GM21619 (cell line): Measurements from ENCODE around the gene BMP7.
"Not testable (repeated sequence)": the region's sequence is repeated elsewhere in the genome, so short reads cannot be mapped to it uniquely, and the experiment has no call there.

Experiments used
- ATAC-seq: cut with Tn5 transposase; IDR thresholded peaks from one replicate; pipeline ENCODE4 v1.9.1; 2021; ENCODE audit not compliant: unreplicated experiment

Gene BMP7

GRCh38 chr20:57251344-57251743 lies 15.1 kb downstream of the BMP7 start:
- no peak for ATAC-seq

GRCh38 chr20:57250607-57251343 lies 15.7 kb downstream of the BMP7 start:
- no peak for ATAC-seq

- ATAC-seq: no peak
Observed at GRCh38 chr20:57249772-57250171, 16.7 kb downstream of the BMP7 start.

- ATAC-seq: no peak
Observed at GRCh38 chr20:57249073-57249472, 17.4 kb downstream of the BMP7 start.

GRCh38 chr20:57248132-57248797 lies 18.2 kb downstream of the BMP7 start:
- no peak for ATAC-seq

GRCh38 chr20:57247292-57247965 lies 19.0 kb downstream of the BMP7 start:
- no peak for ATAC-seq

GRCh38 chr20:57245997-57246396 lies 20.4 kb downstream of the BMP7 start:
- ATAC-seq: no peak

GRCh38 chr20:57244627-57245214 lies 21.7 kb downstream of the BMP7 start:
- no peak for ATAC-seq

GRCh38 chr20:57244221-57244585 lies 22.2 kb downstream of the BMP7 start:
- ATAC-seq: no peak

- no peak for ATAC-seq
Observed at GRCh38 chr20:57243480-57244220, 22.8 kb downstream of the BMP7 start.

- no peak for ATAC-seq
Observed at GRCh38 chr20:57242414-57242813, 24.0 kb downstream of the BMP7 start.

GRCh38 chr20:57241363-57241991 lies 25.0 kb downstream of the BMP7 start:
- ATAC-seq: no peak

GRCh38 chr20:57240581-57241362 lies 25.7 kb downstream of the BMP7 start:
- ATAC-seq: no peak

- not testable (repeated sequence) for ATAC-seq
Observed at GRCh38 chr20:57239725-57240124, 26.7 kb downstream of the BMP7 start.

GRCh38 chr20:57239324-57239723 lies 27.1 kb downstream of the BMP7 start:
- not testable (repeated sequence) for ATAC-seq

- no peak for ATAC-seq
Observed at GRCh38 chr20:57238089-57238488, 28.4 kb downstream of the BMP7 start.

- no peak for ATAC-seq
Observed at GRCh38 chr20:57237585-57237953, 28.9 kb downstream of the BMP7 start.

GRCh38 chr20:57236813-57237584 lies 29.4 kb downstream of the BMP7 start:
- no peak for ATAC-seq
